ENCODE measurements around the gene SERPINA5.

Gene SERPINA5

GRCh38 chr14:94622653-94623421, 41.6 kb downstream of the SERPINA5 start:
- TF ChIP-seq CTCF (IDR thresholded peaks at IDR 0.05; ENCODE audit: control insufficient read depth, extremely low read depth, insufficient read depth), result no peak
- no peak for DNase-seq (ENCODE audit: low read depth)

GRCh38 chr14:94623422-94623809, 42.2 kb downstream of the SERPINA5 start:
- no peak overlapping the region for H3K4me3 ChIP-seq (ENCODE audit: low read depth, low read length)
- DNase-seq (ENCODE audit: low read depth), result no peak
- no peak for TF ChIP-seq CTCF (IDR thresholded peaks at IDR 0.05; ENCODE audit: control insufficient read depth, extremely low read depth, insufficient read depth)

More at GRCh38 chr14:94622653-94623421, 41.6 kb downstream of the SERPINA5 start:
- H3K4me3 ChIP-seq (ENCODE audit: low read depth, low read length), result no peak overlapping the region

- no peak for DNase-seq (ENCODE audit: low read depth)
- no peak overlapping the region for H3K4me3 ChIP-seq (ENCODE audit: low read depth, low read length)
- TF ChIP-seq CTCF (IDR thresholded peaks at IDR 0.05; ENCODE audit: control insufficient read depth, extremely low read depth, insufficient read depth), result no peak
Measured at GRCh38 chr14:94623856-94624499, 42.8 kb downstream of the SERPINA5 start.

GRCh38 chr14:94624537-94625352, 43.5 kb downstream of the SERPINA5 start:
- no peak for DNase-seq (ENCODE audit: low read depth)
- TF ChIP-seq CTCF (IDR thresholded peaks at IDR 0.05; ENCODE audit: control insufficient read depth, extremely low read depth, insufficient read depth), result no peak
- H3K4me3 ChIP-seq (ENCODE audit: low read depth, low read length), result no peak overlapping the region

- no peak for TF ChIP-seq CTCF (IDR thresholded peaks at IDR 0.05; ENCODE audit: control insufficient read depth, extremely low read depth, insufficient read depth)
- no peak for DNase-seq (ENCODE audit: low read depth)
- H3K4me3 ChIP-seq (ENCODE audit: low read depth, low read length), result no peak overlapping the region
Measured at GRCh38 chr14:94625353-94625635, 44.1 kb downstream of the SERPINA5 start.

GRCh38 chr14:94628578-94628977, 47.4 kb downstream of the SERPINA5 start:
- no peak for DNase-seq (ENCODE audit: low read depth)
- no peak for TF ChIP-seq CTCF (IDR thresholded peaks at IDR 0.05; ENCODE audit: control insufficient read depth, extremely low read depth, insufficient read depth)
- H3K4me3 ChIP-seq (ENCODE audit: low read depth, low read length), result no peak overlapping the region
